GM12878 (cell line): Measurements from ENCODE around the gene SERPINE2. TPM values are rescaled to one million over a fixed set of nuclear protein-coding genes. Genes with fewer than 3 reads are reported as not detected.

Experiments used
- CEBPB ChIP-seq, 2 experiments: fragments of 150-350 bp in 1 of 2; IDR thresholded peaks; 2 replicates each; pipeline ENCODE4 v1.6.1; 2012 to 2014; ENCODE audit warnings: low read depth in 2 of 2, low read length in 2 of 2, borderline replicate concordance in 1 of 2, inconsistent platforms in 1 of 2
- FOXK2 ChIP-seq: fragments of 450-650 bp; IDR thresholded peaks from 2 replicates; pipeline ENCODE4 v1.6.1; 2017; ENCODE audit warnings: mild to moderate bottlenecking, moderate library complexity
- GATAD2B ChIP-seq: fragments of 450-650 bp; conservative IDR thresholded peaks from 2 replicates; pipeline ENCODE4 v1.6.1; 2017; ENCODE audit warnings: low read depth, mild to moderate bottlenecking, moderate library complexity
- IKZF2 ChIP-seq, 2 experiments: fragments of 450-650 bp; IDR thresholded peaks; 2 replicates each; pipeline ENCODE4 v1.6.1; 2017; ENCODE audit warnings: mild to moderate bottlenecking in 2 of 2, moderate library complexity in 2 of 2
- MEF2B ChIP-seq: fragments of 450-650 bp; IDR thresholded peaks from 2 replicates; pipeline ENCODE4 v1.6.1; 2018; ENCODE audit warnings: mild to moderate bottlenecking, moderate library complexity; ENCODE audit not compliant: partially characterized antibody, poor library complexity, severe bottlenecking
- MTA2 ChIP-seq: fragments of 450-650 bp; IDR thresholded peaks from 2 replicates; pipeline ENCODE4 v1.6.1; 2016; ENCODE audit warnings: low read depth, mild to moderate bottlenecking, moderate library complexity
- NFYB ChIP-seq: IDR thresholded peaks from 2 replicates; pipeline ENCODE4 v1.6.1; 2011; ENCODE audit warnings: low read depth, mild to moderate bottlenecking, low read length, improper control_type of control experiment, moderate library complexity; ENCODE audit not compliant: insufficient read depth
- RAD21 ChIP-seq: IDR thresholded peaks from 2 replicates; pipeline ENCODE4 v1.6.1; 2011; ENCODE audit warnings: mild to moderate bottlenecking, low read depth, low read length, moderate library complexity; ENCODE audit not compliant: insufficient read depth
- ZNF24 ChIP-seq: fragments of 450-650 bp; IDR thresholded peaks from 2 replicates; pipeline ENCODE4 v1.6.1; 2017; ENCODE audit warnings: antibody characterized with exemption, mild to moderate bottlenecking
- ZNF384 ChIP-seq: IDR thresholded peaks from 2 replicates; pipeline ENCODE4 v1.6.1; 2012; ENCODE audit warnings: low read depth, mild to moderate bottlenecking, low read length, improper control_type of control experiment, borderline replicate concordance
- polyA plus RNA-seq, 11 experiments: library from polyadenylated mRNA; depleted of rRNA in 4 of 11; unstranded in 6 of 11; stranded (reverse) in 5 of 11; fragments of >200 nt; fragmentation: Nextera tagmentation in 4 of 11; fragmentation: Illumina TruSeq in 1 of 11; extraction: Ambion mirVana in 4 of 11; extraction: Trizol in 1 of 11; gene quantifications; 1 replicate in 1 of 11; 2 replicates in 10 of 11; pipeline versions ENCODE4 v1.2.1 to v1.2.3, GENCODE V29; 2011 to 2016; ENCODE audit warnings: inconsistent platforms in 2 of 11, missing spikeins in 2 of 11, low read depth in 1 of 11
- total RNA-seq, 4 experiments: library from RNA; depleted of rRNA in 3 of 4; stranded (reverse); fragments of >200 nt in 3 of 4; fragmentation: Illumina TruSeq in 1 of 4; extraction: Trizol in 1 of 4; gene quantifications; 2 replicates each; pipeline versions ENCODE4 v1.2.1 to v1.2.3, GENCODE V29; 2013 to 2021
- TF ChIP-seq, protein P1 (sequence below), 3 experiments: IDR thresholded peaks in 2 of 3; conservative IDR thresholded peaks in 1 of 3; 2 replicates each; pipeline ENCODE4 v1.5.1; 2011; ENCODE audit warnings: low read depth in 3 of 3, low read length in 3 of 3, mild to moderate bottlenecking in 3 of 3, control low read depth in 2 of 3, moderate library complexity in 2 of 3, inconsistent platforms in 1 of 3, mixed read lengths in 1 of 3; ENCODE audit not compliant: control insufficient read depth in 2 of 3, insufficient read depth in 1 of 3; ENCODE audit errors: extremely low read depth in 1 of 3
- TF ChIP-seq, protein P2 (sequence below): IDR thresholded peaks from 2 replicates; pipeline ENCODE4 v1.6.1; 2012; ENCODE audit warnings: low read length, inconsistent platforms
- TF ChIP-seq, protein P3 (sequence below): fragments of 450-650 bp; formaldehyde crosslinking; IDR thresholded peaks from 2 replicates; pipeline ENCODE4 v1.4.0; 2022; ENCODE audit warnings: mild to moderate bottlenecking, moderate library complexity

The SERPINE2 gene
- total and polyA plus RNA-seq, 10 of the 15 experiments (the other 5 are each of a cell fraction or from before 2014, with no cell fraction given), result 0.18 to 1.7 (median 0.39) TPM

DNA sequence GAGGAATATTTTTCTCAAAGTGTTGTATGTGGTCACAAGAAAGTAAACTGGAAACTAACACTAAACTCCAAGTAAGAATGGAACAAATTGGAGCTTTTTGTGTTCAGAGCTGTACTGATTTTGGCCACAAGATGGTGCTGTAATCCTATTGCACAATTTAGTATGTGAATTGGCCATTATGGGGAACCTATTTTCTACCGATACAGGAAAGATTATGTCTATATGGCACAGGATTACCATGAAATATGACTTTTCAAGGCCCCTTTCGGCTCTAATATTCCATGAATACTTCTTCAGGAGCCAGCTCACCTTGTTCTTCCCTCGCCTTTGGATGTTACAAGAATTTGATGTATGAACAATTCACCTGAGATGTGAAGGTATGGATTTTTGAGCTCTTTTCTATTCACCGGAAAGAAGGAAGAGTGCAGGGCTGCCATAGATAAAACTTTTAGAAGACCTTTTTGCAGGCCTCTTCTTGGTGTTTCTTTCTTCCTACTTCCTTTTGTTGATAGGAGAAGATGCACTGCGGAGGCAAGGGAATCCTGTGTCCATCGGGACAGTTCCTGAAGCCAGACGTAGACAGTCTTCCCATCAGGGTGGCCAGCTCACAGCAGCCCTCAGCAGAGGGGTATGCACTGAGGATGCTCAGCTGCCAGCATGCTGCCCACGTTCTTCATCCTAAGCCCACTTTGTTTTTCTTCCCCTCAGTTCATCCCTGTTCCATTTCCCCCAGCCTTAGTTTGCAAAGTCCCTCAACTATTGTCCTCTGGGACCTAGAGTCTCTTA lies 68.5 kb downstream of the SERPINE2 start (continued):
- TF ChIP-seq, protein P1, sequence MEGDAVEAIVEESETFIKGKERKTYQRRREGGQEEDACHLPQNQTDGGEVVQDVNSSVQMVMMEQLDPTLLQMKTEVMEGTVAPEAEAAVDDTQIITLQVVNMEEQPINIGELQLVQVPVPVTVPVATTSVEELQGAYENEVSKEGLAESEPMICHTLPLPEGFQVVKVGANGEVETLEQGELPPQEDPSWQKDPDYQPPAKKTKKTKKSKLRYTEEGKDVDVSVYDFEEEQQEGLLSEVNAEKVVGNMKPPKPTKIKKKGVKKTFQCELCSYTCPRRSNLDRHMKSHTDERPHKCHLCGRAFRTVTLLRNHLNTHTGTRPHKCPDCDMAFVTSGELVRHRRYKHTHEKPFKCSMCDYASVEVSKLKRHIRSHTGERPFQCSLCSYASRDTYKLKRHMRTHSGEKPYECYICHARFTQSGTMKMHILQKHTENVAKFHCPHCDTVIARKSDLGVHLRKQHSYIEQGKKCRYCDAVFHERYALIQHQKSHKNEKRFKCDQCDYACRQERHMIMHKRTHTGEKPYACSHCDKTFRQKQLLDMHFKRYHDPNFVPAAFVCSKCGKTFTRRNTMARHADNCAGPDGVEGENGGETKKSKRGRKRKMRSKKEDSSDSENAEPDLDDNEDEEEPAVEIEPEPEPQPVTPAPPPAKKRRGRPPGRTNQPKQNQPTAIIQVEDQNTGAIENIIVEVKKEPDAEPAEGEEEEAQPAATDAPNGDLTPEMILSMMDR (IDR thresholded peaks at IDR 0.05 in 2 of 3, conservative IDR thresholded peaks at IDR 0.05 in 1 of 3; ENCODE audit: control insufficient read depth in 2 of 3, extremely low read depth in 1 of 3, insufficient read depth in 1 of 3, low read depth in 3 of 3, low read length in 3 of 3), result peak; percentile 73 to 91 (median 85); a peak in 5 of 6 replicates
- TF ChIP-seq GATAD2B (no peak), CEBPB (IDR thresholded peaks at IDR 0.05; ENCODE audit: borderline replicate concordance in 1 of 2, low read depth in 2 of 2, low read length in 2 of 2) (peak in 1 of 2 experiments; percentile 54; a peak in 1 of 4 replicates), MTA2 (no peak), MEF2B (no peak), ZNF384 (no peak), IKZF2 (IDR thresholded peaks at IDR 0.05) (no peak), ZNF24 (no peak), NFYB (no peak), RAD21 (peak; percentile 84), FOXK2 (no peak)
- TF ChIP-seq, protein P2, sequence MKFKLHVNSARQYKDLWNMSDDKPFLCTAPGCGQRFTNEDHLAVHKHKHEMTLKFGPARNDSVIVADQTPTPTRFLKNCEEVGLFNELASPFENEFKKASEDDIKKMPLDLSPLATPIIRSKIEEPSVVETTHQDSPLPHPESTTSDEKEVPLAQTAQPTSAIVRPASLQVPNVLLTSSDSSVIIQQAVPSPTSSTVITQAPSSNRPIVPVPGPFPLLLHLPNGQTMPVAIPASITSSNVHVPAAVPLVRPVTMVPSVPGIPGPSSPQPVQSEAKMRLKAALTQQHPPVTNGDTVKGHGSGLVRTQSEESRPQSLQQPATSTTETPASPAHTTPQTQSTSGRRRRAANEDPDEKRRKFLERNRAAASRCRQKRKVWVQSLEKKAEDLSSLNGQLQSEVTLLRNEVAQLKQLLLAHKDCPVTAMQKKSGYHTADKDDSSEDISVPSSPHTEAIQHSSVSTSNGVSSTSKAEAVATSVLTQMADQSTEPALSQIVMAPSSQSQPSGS, result no peak
- TF ChIP-seq, protein P3, sequence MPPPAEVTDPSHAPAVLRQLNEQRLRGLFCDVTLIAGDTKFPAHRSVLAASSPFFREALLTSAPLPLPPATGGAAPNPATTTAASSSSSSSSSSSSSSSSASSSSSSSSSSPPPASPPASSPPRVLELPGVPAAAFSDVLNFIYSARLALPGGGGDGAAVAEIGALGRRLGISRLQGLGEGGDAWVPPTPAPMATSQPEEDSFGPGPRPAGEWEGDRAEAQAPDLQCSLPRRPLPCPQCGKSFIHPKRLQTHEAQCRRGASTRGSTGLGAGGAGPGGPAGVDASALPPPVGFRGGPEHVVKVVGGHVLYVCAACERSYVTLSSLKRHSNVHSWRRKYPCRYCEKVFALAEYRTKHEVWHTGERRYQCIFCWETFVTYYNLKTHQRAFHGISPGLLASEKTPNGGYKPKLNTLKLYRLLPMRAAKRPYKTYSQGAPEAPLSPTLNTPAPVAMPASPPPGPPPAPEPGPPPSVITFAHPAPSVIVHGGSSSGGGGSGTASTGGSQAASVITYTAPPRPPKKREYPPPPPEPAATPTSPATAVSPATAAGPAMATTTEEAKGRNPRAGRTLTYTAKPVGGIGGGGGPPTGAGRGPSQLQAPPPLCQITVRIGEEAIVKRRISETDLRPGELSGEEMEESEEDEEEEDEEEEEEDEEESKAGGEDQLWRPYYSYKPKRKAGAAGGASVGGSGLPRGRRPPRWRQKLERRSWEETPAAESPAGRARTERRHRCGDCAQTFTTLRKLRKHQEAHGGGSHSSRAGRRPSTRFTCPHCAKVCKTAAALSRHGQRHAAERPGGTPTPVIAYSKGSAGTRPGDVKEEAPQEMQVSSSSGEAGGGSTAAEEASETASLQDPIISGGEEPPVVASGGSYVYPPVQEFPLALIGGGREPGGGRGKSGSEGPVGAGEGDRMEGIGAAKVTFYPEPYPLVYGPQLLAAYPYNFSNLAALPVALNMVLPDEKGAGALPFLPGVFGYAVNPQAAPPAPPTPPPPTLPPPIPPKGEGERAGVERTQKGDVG (CRISPR knock-in tag), result no peak
